GM18951 (cell line): ENCODE measurements around the gene CAPN2.
"Not testable (repeated sequence)": the region's sequence is repeated elsewhere in the genome, so short reads cannot be mapped to it uniquely, and the experiment has no call there.

Source experiments
- POLR2A ChIP-seq: IDR thresholded peaks from 4 replicates; pipeline ENCODE4 v1.6.1; 2011; ENCODE audit warnings: mild to moderate bottlenecking; ENCODE audit not compliant: insufficient read length, insufficient read depth; ENCODE audit errors: extremely low read depth
- in situ Hi-C: fragments of 300-500 bp; cut with MboI; formaldehyde crosslinking; loops from one replicate; pipeline ENCODE4 v1.12.0; 2022; ENCODE audit warnings: low sequenced_read_pairs, mixed read lengths, inconsistent platforms; ENCODE audit not compliant: unreplicated experiment

CAPN2 gene

DNA sequence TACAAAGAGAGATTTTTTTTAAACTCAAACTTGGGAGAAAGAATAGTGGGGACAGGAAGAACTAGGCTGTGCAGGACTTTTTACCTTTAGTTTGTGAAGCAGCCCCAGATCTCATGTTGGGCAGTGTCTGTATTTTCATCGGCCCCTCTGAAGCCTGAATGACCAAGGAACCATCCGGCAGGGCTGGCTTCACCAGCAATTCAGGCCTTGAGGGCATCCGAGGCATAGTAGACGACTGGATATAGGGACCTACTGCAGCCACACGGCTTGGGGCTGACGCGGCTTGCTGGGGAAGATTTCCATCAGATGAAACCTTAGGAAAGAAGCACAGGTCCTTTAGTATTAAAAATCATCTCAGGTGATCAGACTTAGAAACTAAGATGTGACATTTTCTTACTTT, 89.7 kb downstream of the CAPN2 start:
- no peak for TF ChIP-seq POLR2A

GRCh38 chr1:223802602-223803001, 90.3 kb downstream of the CAPN2 start:
- in situ Hi-C loops, result no loop called here
- no peak for TF ChIP-seq POLR2A

More for the DNA sequence above, 89.7 kb downstream of the CAPN2 start:
- in situ Hi-C loops, result no loop called here

GRCh38 chr1:223803211-223803610, 90.9 kb downstream of the CAPN2 start:
- in situ Hi-C loops, result no loop called here

GRCh38 chr1:223809905-223810304, 97.6 kb downstream of the CAPN2 start:
- in situ Hi-C loops, result not testable (repeated sequence)

More at GRCh38 chr1:223803211-223803610, 90.9 kb downstream of the CAPN2 start:
- no peak for TF ChIP-seq POLR2A

DNA sequence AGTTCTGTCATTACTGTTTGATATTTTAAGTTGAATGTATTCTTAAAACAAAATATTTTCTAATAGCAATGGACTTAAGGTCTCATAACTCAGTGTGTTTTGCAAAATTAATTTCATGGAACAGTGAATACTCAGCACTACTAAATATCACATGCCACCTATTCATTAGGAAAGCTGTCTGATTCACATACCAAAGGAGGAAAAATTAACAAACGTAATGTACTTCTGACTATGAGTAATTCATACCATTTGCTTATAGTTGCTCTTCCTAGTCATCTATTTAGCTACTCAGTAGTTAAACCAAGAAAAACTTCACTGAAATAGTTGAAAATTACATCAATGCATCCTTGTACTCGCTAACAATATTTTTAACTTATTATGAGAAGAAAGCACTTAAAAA, 98.2 kb downstream of the CAPN2 start:
- in situ Hi-C loops, result no loop called here

DNA sequence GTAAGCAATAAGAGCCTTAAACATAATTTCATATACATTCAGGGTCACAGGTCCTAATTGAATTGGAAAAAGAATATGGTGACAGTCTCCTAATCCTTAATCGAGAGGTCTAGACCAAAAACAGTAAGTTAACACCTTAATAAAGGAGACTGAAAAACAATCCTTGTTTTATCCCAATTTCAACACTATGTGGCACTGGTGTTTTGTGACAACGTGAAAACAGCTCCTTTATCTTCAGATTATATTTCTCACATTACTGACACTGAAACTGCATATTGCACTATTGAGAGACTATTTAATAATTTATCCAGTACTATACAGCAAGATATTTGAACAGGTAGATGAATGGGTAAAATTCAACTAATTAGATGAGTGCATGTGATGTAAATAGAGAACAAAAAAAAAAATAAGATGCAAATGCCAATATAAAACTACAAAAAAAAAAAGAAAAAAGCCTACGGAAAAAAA, 99.3 kb downstream of the CAPN2 start:
- in situ Hi-C loops, result no loop called here
- TF ChIP-seq POLR2A, result no peak

More for the DNA sequence above, 98.2 kb downstream of the CAPN2 start:
- TF ChIP-seq POLR2A, result no peak

GRCh38 chr1:223813645-223814044, 101.3 kb downstream of the CAPN2 start:
- TF ChIP-seq POLR2A, result no peak
- in situ Hi-C loops, result no loop called here

DNA sequence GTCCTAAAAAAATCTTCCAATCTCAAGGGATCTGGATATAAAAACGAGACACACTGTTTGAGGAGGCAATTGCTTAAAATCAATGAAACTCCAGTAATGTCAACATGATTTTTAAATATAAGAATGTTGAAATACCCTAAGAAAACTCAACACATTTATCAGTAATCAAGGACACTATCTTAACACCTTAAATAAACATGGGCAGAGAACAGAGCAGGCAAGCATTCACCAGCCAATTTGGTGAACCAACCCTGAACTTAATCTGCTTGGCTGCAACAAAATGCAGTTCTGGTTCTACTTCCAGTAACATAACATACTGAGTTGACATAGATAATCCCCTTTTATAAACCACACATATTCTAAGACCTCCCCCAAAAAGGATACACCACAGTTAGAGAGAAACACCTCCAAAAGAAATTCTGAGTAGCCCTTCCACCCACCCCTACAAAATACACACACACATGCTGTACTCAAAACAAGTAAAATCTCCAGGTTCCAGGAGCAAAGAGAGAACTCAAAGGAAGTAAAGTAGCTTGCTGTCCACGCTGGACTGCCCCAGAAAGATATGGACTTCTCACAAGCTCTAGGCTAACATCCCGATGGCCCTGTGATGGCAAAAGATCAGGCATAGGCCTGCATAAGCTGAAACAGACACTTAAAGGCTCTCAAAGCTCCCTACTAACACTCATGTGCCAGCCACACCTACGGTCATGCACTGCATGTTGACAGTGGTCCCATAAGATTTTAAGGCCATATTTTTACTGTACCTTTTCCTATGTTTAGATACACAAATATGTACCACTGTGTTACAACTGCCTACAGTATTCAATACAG, 102.9 kb downstream of the CAPN2 start:
- in situ Hi-C loops, result no loop called here
- TF ChIP-seq POLR2A, result no peak

DNA sequence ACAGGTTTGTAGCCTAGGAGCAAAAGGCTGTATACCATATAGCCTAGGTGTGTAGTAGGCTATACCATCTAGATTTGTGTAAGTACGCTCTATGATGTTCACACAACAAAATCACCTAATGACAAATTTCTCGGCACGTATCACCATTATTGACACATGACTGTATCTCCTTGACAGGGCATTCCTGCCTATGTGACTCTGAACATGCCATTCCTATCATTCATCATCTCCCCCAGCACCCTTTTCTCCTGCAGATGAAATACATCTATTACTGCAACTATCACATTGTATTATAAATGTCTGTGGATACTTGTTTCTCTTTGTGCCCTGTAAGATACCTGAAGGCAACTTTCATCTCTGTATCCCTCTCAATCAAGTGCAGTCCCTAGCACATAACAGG, 103.5 kb downstream of the CAPN2 start:
- in situ Hi-C loops, result no loop called here
- no peak for TF ChIP-seq POLR2A

- in situ Hi-C loops, result not testable (repeated sequence)
Observed at GRCh38 chr1:223817265-223817664, 104.9 kb downstream of the CAPN2 start.

DNA sequence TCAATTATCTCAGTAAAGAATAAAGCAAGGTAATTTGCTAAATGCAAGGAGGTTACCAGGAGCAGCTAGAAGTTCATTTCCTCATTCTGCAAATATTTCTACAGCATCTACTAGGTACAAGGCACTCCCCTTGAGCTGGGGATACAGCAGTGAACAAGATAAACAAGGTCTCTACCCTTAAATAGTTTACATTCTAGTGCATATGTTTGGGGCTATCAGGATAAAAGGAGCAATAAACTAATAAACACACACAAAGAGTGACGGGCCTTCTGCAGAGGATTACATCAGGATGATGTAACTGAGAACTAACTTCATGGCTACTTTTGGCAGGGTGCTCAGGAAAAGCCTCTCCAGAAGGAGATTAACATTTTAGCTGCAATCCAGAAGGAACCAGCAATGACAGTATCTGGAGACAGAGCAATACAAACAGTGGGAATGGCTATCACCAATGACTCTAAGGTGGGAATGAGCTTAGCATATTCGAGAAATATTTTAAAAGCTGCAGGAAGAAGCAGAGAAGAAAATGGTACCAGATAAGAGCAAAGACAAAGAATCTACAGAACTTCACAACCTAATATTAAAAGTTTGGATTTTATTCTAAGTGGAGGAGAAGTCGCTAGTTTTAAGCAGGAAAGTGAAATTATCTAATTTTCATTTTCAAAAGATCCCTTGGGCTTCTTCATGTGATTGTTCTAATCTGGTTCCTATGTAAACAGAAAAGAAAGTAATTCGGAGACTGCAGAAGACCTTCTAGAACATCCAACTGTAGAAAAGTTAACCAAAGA, 107.6 kb downstream of the CAPN2 start:
- in situ Hi-C loops, result no loop called here
- TF ChIP-seq POLR2A, result no peak

DNA sequence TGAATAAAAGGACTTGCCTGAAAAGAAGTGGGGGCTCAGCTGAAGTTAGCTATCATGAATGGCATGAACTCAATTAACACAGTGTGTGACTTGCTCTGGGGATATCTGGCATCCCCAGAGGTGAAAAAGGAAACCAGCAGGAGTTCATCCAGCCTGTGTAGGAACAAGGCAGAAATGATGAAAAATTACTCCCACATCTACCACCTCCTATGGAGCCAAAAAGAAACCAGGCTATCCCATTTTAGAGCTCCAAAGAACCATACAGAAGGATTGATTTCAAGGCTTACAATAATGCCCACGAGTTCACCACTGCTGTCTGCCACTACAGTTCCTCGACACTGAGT, 108.1 kb downstream of the CAPN2 start:
- in situ Hi-C loops, result no loop called here

GRCh38 chr1:223820971-223821370, 108.6 kb downstream of the CAPN2 start:
- TF ChIP-seq POLR2A, result no peak
- in situ Hi-C loops, result no loop called here

More for the DNA sequence above, 108.1 kb downstream of the CAPN2 start:
- no peak for TF ChIP-seq POLR2A

DNA sequence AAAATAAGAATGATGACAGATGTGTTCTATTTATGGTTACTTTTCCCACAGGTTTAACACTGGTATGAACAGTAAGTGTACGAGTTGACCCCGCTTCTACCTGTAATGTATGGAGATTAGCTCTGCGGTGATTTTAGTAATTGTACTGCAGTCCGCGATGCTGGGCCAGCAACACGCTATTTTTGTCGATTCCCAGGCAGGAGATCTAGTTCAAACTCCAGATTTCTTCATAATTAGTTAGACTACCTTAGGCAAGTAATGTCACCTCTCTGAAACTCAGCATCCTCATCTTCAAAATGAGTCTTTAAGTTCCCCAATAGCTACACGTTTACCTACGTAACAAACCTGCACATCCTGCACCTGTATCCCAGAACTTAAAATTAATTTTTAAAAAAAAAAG, 111.9 kb downstream of the CAPN2 start:
- in situ Hi-C loops, result no loop called here
- no peak for TF ChIP-seq POLR2A
